ENCODE measurements around the gene PFN3.
"Not testable (repeated sequence)": the region's sequence is repeated elsewhere in the genome, so short reads cannot be mapped to it uniquely, and the experiment has no call there.

Gene PFN3

GRCh38 chr5:177425196-177425800 is 24.8 kb upstream of the PFN3 start:
- DNase-seq = no peak

GRCh38 chr5:177423671-177424070 is 23.2 kb upstream of the PFN3 start:
- no peak for DNase-seq

GRCh38 chr5:177421062-177421798 is 20.8 kb upstream of the PFN3 start:
- no peak for DNase-seq

- not testable (repeated sequence) for DNase-seq
These were observed 20.0 kb upstream of the PFN3 start for GRCh38 chr5:177420472-177420871.

- DNase-seq = no peak
These were observed 18.6 kb upstream of the PFN3 start for GRCh38 chr5:177419046-177419445.

- not testable (repeated sequence) for DNase-seq
These were observed 16.6 kb upstream of the PFN3 start for GRCh38 chr5:177417081-177417480.

- DNase-seq = no peak
These were observed 14.0 kb upstream of the PFN3 start for GRCh38 chr5:177414481-177414880.

- DNase-seq = no peak
These were observed 12.3 kb upstream of the PFN3 start for GRCh38 chr5:177412603-177413233.

GRCh38 chr5:177410575-177410974 is 10.1 kb upstream of the PFN3 start:
- no peak for DNase-seq

- DNase-seq = no peak
These were observed 8.8 kb upstream of the PFN3 start, which contains the start of gene F12 for GRCh38 chr5:177409043-177409801. TSS of gene F12 (minus strand) at chr5:177409564. CDS start at chr5:177409527, 37 bp downstream.

- DNase-seq = no peak
These were observed 5.3 kb upstream of the PFN3 start for GRCh38 chr5:177405805-177406204.

GRCh38 chr5:177405312-177405711 is 4.9 kb upstream of the PFN3 start:
- DNase-seq = no peak

GRCh38 chr5:177404641-177405179 is 4.2 kb upstream of the PFN3 start:
- no peak for DNase-seq

GRCh38 chr5:177403792-177404640 is 3.6 kb upstream of the PFN3 start:
- DNase-seq = peak; percentile 83 to 87

- DNase-seq = peak; percentile 38 to 51
These were observed 2.8 kb upstream of the PFN3 start for GRCh38 chr5:177403102-177403791.

- peak; percentile 70 to 71 for DNase-seq
These were observed 2.0 kb upstream of the PFN3 start for GRCh38 chr5:177402271-177403043.

- DNase-seq = no peak
These were observed 2.5 kb downstream of the PFN3 start for GRCh38 chr5:177397875-177398390.

GRCh38 chr5:177396807-177397206 is 3.7 kb downstream of the PFN3 start:
- no peak for DNase-seq

- DNase-seq = no peak
These were observed 4.4 kb downstream of the PFN3 start for GRCh38 chr5:177396078-177396477.

GRCh38 chr5:177393990-177394389 is 6.5 kb downstream of the PFN3 start:
- no peak for DNase-seq

Measured in activated CD4-positive, alpha-beta T cell treated with anti-CD3 and anti-CD28 coated beads for 4 hours (primary cell).